Aorta (tissue), 5 donors: ENCODE results near the gene SCGB1C2. TPM values are rescaled to one million over a fixed set of nuclear protein-coding genes. Genes with fewer than 3 reads are reported as not detected.

Source experiments
- ATAC-seq: fragments of 200-7000 bp; cut with Tn5 transposase; one replicate; pipeline ENCODE4 v1.9.1; 2022; ENCODE audit warnings: moderate library complexity; ENCODE audit not compliant: low FRiP score
- DNase-seq, 2 donors: peaks; one replicate each; pipeline ENCODE4 v3.0.0-alpha.2; 2020
- H3K27ac ChIP-seq, 2 donors: one replicate each; pipeline ENCODE4 v1.5.1; 2013; ENCODE audit warnings: low read length in 2 of 2, mild to moderate bottlenecking in 2 of 2, moderate library complexity in 2 of 2, control low read depth in 1 of 2, inconsistent platforms in 1 of 2, low read depth in 1 of 2
- H3K27me3 ChIP-seq, 2 donors: one replicate each; pipeline ENCODE4 v1.6.1; 2013; ENCODE audit warnings: control low read depth in 1 of 2, low read length in 1 of 2, mild to moderate bottlenecking in 1 of 2, moderate library complexity in 1 of 2; ENCODE audit not compliant: insufficient read depth in 2 of 2, control insufficient read depth in 1 of 2
- H3K36me3 ChIP-seq, 2 donors: one replicate each; pipeline ENCODE4 v1.6.1; 2013; ENCODE audit warnings: control low read depth in 1 of 2, low read length in 1 of 2, mild to moderate bottlenecking in 1 of 2; ENCODE audit not compliant: insufficient read depth in 2 of 2, control insufficient read depth in 1 of 2
- H3K4me1 ChIP-seq, 2 donors: one replicate each; pipeline ENCODE4 v1.6.1; 2013; ENCODE audit warnings: low read length in 2 of 2, control low read depth in 1 of 2, mild to moderate bottlenecking in 1 of 2, moderate library complexity in 1 of 2; ENCODE audit not compliant: insufficient read depth in 2 of 2, control insufficient read depth in 1 of 2
- H3K4me3 ChIP-seq, 2 donors: one replicate each; pipeline ENCODE4 v1.5.1; 2013; ENCODE audit warnings: low read length in 2 of 2, control low read depth in 1 of 2, mild to moderate bottlenecking in 1 of 2
- H3K9me3 ChIP-seq: one replicate; pipeline ENCODE4 v1.6.1; 2013; ENCODE audit warnings: mild to moderate bottlenecking, low read length; ENCODE audit not compliant: control insufficient read depth
- WGBS, 2 donors: extraction: QIAGEN DNeasy Blood & Tissue Kit; methylation state at CpG; one replicate each; pipeline ENCODE4 v1.1.7; 2013; 5-methylcytosine and 5-hydroxymethylcytosine counted together
- intact Hi-C, 2 donors: fragments of 100-400 bp; cut with DNase I; formaldehyde crosslinking; loops; one replicate each; pipeline versions ENCODE4 v1.14.2 to v1.15.0; 2022
- polyA plus RNA-seq, 2 donors: library from polyadenylated mRNA; stranded (reverse); fragments of 200-250 nt; gene quantifications; one replicate each; pipeline ENCODE4 v1.2.3, GENCODE V29; 2013
- total RNA-seq, 2 donors: library from RNA; stranded (reverse); fragmentation: NEBNext Ultra II Directional; extraction: Animal tissue kit (Norgen Biotek cat#: 25700); gene quantifications; one replicate each; pipeline ENCODE4 v1.2.1, GENCODE V29; 2021
- donor health status: healthy with polysubstance abuse.
- donor health status: Bipolar disorder and iron deficiency.
- donor health status: DM: no; HTN: no; CAD: no.
- donor health status: DM: no; HTN: no; CAD: no.
- donor health status: DM: yes; HTN: yes; CAD: no.

The SCGB1C2 gene
- total and polyA plus RNA-seq, 4 donors, result not detected

DNA sequence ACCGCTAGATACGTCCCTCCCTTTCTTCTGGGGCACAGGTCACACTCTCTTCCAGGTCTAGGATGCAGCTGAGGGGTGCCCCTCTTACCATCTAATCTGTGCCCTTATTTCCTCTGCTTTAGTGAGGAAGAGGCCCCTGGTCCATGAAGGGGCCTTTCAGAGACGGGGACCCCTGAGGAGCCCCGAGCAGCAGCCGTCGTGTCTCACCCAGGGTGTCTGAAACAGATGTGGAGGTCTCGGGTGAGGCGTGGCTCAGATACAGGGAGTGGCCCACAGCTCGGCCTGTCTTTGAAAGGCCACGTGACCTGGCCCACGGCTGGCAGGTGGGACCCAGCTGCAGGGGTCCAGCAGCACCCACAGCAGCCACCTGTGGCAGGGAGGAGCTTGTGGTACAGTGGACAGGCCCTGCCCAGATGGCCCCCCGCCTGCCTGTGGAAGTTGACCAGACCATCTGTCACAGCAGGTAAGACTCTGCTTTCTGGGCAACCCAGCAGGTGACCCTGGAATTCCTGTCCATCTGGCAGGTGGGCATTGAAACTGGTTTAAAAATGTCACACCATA, 15.6 kb downstream of the SCGB1C2 start:
- DNase-seq (peak; percentile 45 to 57), ATAC-seq (no peak)
- Histone ChIP-seq H3K4me3 (no peak overlapping the region), H3K27me3 (no peaks in the 10 kb centered on the region), H3K4me1 (no peaks in the 10 kb centered on the region), H3K9me3 (no peaks in the 10 kb centered on the region), H3K27ac (no peak overlapping the region), H3K36me3 (no peaks in the 10 kb centered on the region)
- WGBS, 2 donors, result 91 to 92% methylated on average over 12 of the region's 12 CpGs
- intact Hi-C loops, result no loop called here

DNA sequence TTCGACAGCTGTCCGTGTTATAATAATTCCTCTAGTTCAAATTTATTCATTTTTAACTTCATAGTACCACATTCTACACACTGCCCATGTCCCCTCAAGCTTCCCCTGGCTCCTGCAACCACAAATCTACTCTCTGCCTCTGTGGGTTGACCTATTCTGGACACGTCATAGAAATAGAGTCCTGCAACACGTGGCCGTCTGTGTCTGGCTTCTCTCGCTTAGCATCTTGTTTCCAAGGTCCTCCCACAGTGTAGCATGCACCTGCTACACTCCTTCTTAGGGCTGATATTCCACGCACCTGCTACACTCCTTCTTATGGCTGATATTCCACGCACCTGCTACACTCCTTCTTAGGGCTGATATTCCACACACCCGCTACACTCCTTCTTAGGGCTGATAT, 16.5 kb downstream of the SCGB1C2 start:
- Histone ChIP-seq H3K9me3 (no peaks in the 10 kb centered on the region), H3K4me1 (no peaks in the 10 kb centered on the region), H3K4me3 (no peak overlapping the region), H3K27me3 (no peaks in the 10 kb centered on the region), H3K27ac (no peak overlapping the region), H3K36me3 (no peaks in the 10 kb centered on the region)
- ATAC-seq, result no peak
- intact Hi-C loops, result no loop called here
- peak; percentile 3 to 5 for DNase-seq
- whole genome bisulfite sequencing, 2 donors, result 84 to 89% methylated on average over 9 of the region's 9 CpGs

DNA sequence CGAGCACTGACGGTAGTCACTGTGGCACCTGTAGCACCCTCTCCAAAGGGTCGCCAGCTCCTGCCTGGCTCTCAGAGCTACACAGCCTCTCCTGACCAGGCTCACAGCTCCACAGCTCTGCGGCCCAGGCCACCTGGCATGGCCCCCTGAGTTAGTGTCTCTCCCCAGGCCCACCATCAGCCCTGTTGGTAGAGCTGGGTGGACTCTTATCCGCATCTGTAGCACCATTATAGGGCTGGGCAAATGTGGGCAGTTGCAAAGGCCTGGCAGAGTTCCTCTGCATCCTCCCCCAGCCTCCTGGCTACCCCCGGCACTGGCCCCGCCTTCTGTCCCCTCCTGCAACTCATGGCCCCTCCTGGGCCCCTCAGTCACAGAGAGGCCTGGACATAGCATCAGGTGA, 18.2 kb downstream of the SCGB1C2 start:
- intact Hi-C loops, result no loop called here
- DNase-seq (peak; percentile 22 to 50), ATAC-seq (no peak)
- Histone ChIP-seq H3K27me3 (no peaks in the 10 kb centered on the region), H3K27ac (no peak overlapping the region), H3K9me3 (no peaks in the 10 kb centered on the region), H3K36me3 (no peaks in the 10 kb centered on the region), H3K4me3 (no peak overlapping the region), H3K4me1 (no peaks in the 10 kb centered on the region)
- 85 to 90% methylated on average over 7 of the region's 7 CpGs for WGBS, 2 donors

DNA sequence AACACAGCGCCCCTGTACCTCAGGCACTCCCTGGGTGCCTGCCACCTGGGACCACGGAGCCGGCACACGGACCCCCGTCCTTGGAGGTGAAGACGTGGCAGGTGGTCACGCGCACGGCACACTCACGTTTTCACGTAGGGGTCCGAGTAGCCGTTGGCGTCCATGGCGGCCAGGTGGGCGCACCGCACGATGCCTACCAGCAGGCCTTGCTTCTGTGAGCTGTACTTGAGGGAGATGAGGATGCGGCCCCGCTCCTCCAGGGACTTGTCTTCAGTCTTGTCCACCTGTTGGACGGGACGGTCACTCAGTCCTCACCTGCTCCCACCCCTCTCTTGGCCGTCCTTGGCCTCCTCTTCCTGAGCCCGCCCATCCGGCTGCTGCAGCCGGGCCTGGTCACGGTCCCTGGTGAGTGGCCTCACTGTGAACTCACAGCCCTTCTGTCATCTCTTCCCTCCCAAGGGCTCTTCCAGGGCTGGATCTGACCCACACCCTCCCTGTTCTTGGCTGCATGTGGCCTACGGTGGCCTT, 18.8 kb downstream of the SCGB1C2 start:
- 95 to 96% methylated on average over 28 of the region's 28 CpGs for WGBS, 2 donors
- Histone ChIP-seq H3K27ac (no peak overlapping the region), H3K27me3 (no peaks in the 10 kb centered on the region), H3K9me3 (no peaks in the 10 kb centered on the region), H3K4me3 (no peak overlapping the region), H3K4me1 (no peaks in the 10 kb centered on the region), H3K36me3 (no peaks in the 10 kb centered on the region)
- no peak for ATAC-seq
- DNase-seq, result peak; percentile 27 to 71
- intact Hi-C loops, result no loop called here

DNA sequence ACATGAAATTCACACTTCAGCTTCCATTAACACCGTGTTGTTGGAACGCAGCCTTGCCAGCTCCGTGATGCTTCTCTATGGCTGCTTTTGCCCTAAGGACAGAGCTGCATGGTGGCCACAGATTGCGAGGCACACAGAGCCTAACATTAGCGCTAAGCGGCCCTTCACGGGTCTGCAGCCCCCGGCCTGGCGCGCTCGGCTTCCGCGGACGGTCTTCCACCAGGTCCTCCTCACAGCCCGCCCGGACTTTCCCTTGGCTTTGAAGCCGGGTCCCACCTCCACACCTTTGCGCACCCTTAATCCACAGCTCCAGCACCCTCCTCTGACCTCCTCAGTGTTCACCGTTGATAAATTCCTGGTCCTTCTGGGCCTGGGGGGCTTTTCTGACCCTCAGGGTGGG, 19.6 kb downstream of the SCGB1C2 start:
- no peak overlapping the region for H3K4me3 ChIP-seq
- intact Hi-C loops, result no loop called here
- H3K27me3 ChIP-seq, result no peaks in the 10 kb centered on the region
- ATAC-seq (no peak), DNase-seq (peak; percentile 36 to 73)
- no peaks in the 10 kb centered on the region for H3K4me1 ChIP-seq
- no peaks in the 10 kb centered on the region for H3K9me3 ChIP-seq
- WGBS, 2 donors, result 91 to 92% methylated on average over 19 of the region's 19 CpGs
- H3K27ac ChIP-seq, result no peak overlapping the region
- H3K36me3 ChIP-seq, result no peaks in the 10 kb centered on the region

DNA sequence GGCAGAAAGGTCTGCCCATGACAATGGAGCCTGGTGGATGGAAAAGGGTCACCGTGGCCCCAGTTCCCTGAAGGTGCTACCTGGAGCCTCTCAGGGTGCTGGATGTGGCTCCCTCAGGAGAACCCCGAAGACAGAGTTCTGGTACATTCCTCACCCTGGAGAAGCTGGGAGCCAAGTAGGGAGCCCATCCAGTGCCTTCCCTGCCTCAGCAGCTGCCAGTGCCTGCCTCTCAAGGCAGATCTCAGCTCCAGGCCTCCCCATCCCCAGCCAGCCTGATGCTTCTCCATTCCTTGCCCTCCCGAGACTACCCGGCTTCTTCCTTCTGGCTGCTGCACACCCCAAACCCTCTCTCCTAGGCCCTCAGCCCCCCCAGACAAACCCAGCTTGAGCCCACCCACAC, 20.5 kb downstream of the SCGB1C2 start:
- intact Hi-C loops, result no loop called here

DNA sequence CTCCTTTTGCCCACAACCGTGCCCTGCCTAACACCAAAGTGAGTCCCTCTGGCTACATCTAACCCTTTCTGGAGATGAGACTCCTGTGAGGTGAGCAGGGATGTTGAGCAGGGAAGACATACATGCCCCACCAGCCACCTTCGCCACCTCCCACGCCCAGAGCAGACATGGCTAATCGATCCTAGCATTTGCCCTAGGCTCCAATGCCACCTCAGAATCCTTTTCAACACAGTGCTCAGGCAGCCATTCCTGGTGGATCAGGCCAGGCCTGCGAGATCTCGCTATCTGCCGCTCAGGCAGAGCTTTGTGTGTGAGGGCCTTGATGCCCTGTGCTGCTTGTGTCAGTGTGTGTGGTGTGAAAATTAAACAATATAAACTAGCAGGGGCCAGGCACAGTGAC, 21.0 kb downstream of the SCGB1C2 start:
- no peak overlapping the region for H3K27ac ChIP-seq
- 95 to 97% methylated on average over 7 of the region's 7 CpGs for WGBS, 2 donors
- H3K27me3 ChIP-seq, result no peaks in the 10 kb centered on the region
- no peaks in the 10 kb centered on the region for H3K4me1 ChIP-seq
- DNase-seq, result no peak
- intact Hi-C loops, result no loop called here
- ATAC-seq, result no peak
- H3K9me3 ChIP-seq, result no peaks in the 10 kb centered on the region
- no peaks in the 10 kb centered on the region for H3K36me3 ChIP-seq
- H3K4me3 ChIP-seq, result no peak overlapping the region

More for the DNA sequence above, 20.5 kb downstream of the SCGB1C2 start:
- Histone ChIP-seq H3K27me3 (no peaks in the 10 kb centered on the region), H3K27ac (no peak overlapping the region), H3K4me1 (no peaks in the 10 kb centered on the region), H3K36me3 (no peaks in the 10 kb centered on the region), H3K9me3 (no peaks in the 10 kb centered on the region), H3K4me3 (no peak overlapping the region)
- 89 to 97% methylated on average over 4 of the region's 4 CpGs for WGBS, 2 donors
- DNase-seq, result peak in 1 of 2 donors; percentile 3
- no peak for ATAC-seq

DNA sequence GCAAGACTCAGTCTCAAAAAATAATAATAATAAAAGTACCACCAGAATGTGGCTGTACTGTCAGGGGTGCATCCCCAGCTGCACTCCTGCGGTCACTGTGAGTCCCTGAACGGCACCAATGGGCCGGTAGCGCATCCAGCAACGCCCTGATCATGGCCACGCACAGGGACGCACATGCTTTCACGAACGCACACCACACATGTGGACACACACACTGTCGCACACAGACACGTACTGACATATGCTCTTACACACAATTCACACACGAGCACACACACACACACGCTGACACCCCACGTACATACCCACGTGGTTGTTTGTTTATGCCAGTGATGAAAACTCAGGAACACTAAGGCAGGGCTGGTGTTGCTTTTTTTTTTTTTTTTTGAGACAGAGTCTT, 22.2 kb downstream of the SCGB1C2 start:
- Histone ChIP-seq H3K36me3 (no peaks in the 10 kb centered on the region), H3K9me3 (no peaks in the 10 kb centered on the region), H3K27me3 (no peaks in the 10 kb centered on the region), H3K4me3 (no peak overlapping the region), H3K27ac (no peak overlapping the region), H3K4me1 (no peaks in the 10 kb centered on the region)
- intact Hi-C loops, result no loop called here
- DNase-seq, result no peak
- WGBS, 2 donors, result 94 to 96% methylated on average over 15 of the region's 15 CpGs
- no peak for ATAC-seq

DNA sequence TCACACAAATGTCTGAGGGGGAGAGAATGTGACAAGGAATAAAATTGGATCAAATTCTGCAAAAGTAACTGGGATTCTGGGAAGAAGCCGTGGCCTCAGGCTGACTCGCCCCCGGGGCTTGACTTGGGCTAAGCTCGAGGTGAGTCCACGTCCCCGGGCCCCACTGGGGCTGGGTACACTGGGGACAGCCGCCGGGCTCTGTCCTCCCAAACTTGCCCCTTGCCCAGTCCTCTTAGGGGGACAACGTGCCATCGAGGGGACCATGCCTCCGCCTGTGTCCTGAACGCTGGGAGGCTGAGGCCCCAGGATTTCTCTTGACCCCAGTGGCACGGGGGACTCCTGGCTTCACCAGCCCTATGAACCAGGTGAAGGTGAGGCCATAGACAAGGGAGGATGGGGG, 23.0 kb downstream of the SCGB1C2 start:
- H3K4me1 ChIP-seq, result no peaks in the 10 kb centered on the region
- no peak overlapping the region for H3K27ac ChIP-seq
- intact Hi-C loops, result no loop called here
- DNase-seq (no peak), ATAC-seq (no peak)
- H3K27me3 ChIP-seq, result no peaks in the 10 kb centered on the region
- 88% methylated on average over 13 of the region's 13 CpGs for WGBS, 2 donors
- H3K36me3 ChIP-seq, result no peaks in the 10 kb centered on the region
- no peaks in the 10 kb centered on the region for H3K9me3 ChIP-seq
- H3K4me3 ChIP-seq, result no peak overlapping the region
